GM18507 (cell line): ENCODE measurements around the gene DUS2.
"Not testable (repeated sequence)": the region's sequence is repeated elsewhere in the genome, so short reads cannot be mapped to it uniquely, and the experiment has no call there.

Experiments used
- DNase-seq: peaks from one replicate; pipeline ENCODE4 v3.0.0; 2011; ENCODE audit warnings: low read depth; ENCODE audit not compliant: insufficient read length; ENCODE audit errors: extremely low spot score
- FAIRE-seq: peaks from 2 replicates; lab custom pipeline; 2011; peaks lifted over from hg19 to GRCh38; lab: Jason Lieb, UNC

The DUS2 gene

DNA sequence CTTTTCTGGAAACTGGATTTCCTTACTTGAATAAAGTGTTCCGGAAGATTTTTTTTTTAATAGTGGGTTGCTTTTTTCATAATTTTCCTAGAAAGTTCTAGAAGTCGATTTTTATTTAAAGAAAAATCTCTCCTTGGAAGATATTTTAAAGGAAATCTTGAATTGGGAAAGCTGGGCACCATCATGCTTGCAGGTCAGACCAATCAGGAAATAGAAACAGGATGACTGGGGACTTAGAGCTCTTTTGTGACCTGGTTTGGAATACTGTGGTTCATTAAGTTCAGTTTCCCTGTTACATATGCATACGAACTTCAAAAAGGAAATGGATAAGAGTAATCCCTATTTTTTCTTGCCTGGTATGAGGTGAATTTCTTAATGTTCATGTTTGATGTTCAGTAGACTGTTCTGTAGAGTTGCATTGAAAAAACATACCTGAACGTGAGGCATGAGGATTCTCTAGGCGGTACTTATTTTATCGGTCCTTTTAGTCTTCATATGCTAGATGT lies 63.3 kb downstream of the DUS2 start:
- DNase-seq (no peak), FAIRE-seq (peak; percentile 60)

DNA sequence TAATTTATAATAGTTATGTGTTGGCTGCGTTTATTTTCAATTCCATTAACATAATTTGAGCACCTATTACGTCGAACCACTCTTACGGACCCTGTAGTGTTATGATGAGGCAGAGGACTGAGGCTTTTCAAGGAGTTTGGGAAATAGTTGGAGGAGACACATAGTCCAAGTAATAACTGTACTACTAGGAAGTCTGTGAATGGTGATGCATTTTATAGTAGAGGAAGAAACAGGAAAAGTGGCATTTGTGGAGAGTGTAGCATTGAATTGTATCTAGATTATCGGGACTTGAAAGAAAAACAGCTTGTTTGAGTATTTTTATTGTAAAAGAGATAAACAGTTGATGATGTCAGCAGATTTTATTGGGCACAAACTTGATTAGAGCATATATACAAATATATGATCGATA lies 63.8 kb downstream of the DUS2 start:
- DNase-seq (no peak), FAIRE-seq (no peak)

DNA sequence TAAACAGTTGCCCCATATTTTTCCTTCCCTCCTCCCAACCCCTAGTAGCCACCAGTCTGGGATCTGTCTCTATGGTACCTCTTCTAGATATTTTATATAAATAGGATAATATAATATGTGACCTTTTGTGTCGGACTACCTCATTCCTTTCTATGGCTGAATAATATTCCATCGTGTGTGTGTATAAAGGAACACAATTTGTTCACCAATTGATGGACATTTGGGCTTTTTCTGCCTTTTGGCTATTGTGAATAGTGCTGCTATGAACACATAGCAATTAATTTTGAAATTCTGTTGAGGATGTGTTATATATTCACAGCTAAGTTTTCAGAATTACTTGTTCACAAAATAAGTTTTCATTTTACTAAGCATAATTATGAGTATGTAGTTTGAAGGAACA lies 64.6 kb downstream of the DUS2 start:
- no peak for DNase-seq
- FAIRE-seq: no peak

DNA sequence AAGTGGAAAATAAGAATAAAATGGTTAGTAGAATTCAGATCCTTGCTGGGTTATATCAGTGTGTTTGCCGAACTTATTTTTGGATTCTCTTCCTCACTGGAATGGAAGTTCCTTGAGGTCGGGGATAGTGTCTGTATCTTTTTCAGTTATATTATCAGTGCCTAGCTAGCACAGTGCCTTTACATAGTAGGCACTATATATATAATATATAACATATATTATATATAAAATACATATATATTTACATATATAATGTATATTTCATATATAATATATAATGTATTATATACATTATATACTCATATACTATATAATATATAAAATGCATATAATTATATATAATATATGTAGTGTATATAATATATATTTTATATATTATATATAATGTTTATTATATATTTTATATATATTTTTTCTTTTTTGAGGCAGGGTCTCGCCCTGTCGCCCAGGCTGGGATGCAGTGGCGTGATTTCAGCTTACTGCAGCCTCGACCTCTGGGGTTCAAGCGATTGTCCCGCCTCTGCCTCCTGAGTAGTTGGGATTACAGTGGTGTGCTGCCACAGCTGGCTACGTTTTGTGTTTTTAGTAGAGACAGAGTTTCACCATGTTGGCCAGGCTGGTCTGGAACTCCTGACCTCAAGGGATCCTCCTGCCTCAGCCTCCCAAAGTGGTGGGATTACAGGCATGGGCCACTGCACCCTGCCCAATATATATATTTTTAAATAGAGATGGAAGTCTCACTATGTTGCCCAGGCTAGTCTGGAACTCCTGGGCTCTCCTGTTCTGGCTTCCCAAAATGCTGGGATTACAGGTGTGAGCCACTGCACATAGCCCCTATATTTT lies 65.3 kb downstream of the DUS2 start:
- FAIRE-seq (no peak), DNase-seq (no peak)

DNA sequence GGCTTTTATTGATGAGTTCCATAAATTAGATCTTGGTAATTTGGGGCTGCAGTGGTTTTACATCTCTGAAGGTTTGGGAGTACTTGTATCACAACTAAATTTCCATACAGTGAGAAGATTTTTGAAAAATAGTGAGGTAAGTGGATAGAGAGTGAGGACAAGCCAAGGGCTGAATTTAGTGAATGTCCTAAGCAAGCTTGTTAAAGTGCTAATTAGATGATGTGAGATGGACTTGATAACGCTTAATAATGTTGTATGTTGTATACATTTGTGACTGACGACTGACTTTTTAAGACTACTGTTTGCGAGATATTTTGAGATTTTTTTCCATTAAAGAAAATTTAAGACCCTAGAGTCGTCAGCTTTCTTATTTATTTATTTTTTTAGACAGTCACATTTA lies 66.0 kb downstream of the DUS2 start:
- DNase-seq (no peak), FAIRE-seq (no peak)

DNA sequence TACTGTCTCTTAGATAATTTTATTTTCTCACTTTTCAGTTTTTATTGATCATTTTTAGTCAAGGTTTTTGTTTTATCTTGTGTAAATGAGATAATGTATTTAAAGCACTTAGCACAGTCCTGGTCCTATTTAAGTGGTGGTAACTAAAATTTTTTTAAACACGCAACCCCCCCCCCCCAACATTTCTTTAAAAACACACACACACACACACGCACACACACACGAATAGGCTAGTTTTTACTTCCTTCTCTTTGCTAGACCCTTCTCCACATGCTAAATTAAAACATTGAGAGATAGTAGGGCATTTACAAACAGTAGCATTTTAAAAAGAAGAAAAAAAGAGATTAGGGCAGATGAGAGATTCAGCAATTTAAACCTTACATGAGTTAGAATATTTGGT lies 67.0 kb downstream of the DUS2 start:
- no peak for FAIRE-seq
- DNase-seq: no peak

DNA sequence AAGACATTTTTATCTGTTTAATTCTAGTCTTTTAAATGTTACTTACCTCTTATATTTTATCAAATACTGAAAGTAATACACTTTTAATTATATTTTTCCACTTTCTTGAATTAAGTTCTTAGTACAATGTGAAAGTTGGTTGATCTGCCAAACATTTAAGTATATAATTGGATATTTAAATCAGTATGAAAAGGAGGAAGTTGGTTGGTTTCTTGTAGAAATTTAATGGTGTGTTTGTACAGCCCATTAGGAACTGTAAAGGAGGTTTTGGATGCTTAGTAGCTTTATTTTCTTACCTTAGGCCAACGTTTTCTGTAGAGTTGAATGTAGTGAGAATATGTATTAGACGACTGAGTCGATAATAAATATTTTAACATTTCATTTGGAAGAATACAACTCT lies 67.4 kb downstream of the DUS2 start:
- FAIRE-seq: no peak
- no peak for DNase-seq

DNA sequence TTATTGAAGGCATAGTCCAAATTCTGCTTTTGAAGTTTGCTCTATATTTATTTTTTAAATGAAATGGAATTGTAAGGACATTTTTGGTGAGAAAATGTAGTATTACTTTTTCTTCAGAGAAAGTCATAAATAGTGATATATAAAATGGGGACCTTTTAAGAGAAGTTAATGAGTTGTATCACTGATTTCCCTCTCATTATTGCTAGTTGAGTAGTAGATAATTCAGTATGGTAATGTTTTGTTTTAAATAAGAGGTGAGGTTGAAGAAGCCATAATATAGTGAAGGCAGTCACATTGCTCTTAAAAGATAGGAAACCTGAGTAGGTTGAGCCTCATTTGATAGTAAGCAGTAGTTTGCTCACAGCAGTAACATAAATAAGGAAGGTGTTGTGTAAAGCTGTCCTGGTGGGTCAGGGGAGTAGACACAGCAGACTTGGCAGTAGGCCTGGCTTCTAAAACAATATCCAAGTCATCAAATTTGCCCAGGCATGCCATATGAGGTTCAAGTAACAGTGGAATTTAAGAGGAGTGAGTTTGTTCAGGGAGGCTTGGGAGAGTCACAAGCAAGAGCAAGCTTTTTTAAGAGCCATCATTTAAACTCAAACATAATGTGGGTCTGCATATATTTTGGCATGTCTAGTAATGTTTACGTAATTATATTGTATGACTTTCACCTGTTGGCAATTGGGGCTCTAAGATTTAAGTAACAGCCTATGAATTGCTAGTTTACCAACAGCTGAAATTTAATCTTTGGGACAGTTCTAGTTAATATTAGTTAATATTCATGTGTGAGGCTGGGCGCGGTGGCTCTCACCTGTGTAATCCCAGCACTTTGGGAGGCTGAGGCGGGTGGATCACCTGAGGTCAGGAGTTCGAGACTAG lies 68.5 kb downstream of the DUS2 start:
- DNase-seq (no peak), FAIRE-seq (no peak)

DNA sequence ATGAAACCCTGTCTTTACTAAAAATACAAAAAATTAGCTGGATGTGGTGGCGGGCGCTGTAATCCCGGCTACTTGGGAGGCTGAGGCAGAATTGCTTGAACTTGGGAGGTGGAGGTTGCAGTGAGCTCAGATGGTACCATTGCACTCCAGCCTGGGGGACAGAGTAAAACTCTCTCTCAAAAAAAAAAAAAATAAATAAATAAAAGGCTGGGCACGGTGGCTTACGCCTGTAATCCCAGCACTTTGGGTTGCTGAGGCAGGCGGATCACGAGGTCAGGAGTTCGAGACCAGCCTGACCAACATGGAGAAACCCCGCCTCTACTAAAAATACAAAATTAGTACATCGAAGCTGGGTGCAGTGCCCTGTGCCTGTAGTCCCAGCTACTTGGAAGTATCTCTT lies 69.2 kb downstream of the DUS2 start:
- not testable (repeated sequence) for FAIRE-seq, DNase-seq

DNA sequence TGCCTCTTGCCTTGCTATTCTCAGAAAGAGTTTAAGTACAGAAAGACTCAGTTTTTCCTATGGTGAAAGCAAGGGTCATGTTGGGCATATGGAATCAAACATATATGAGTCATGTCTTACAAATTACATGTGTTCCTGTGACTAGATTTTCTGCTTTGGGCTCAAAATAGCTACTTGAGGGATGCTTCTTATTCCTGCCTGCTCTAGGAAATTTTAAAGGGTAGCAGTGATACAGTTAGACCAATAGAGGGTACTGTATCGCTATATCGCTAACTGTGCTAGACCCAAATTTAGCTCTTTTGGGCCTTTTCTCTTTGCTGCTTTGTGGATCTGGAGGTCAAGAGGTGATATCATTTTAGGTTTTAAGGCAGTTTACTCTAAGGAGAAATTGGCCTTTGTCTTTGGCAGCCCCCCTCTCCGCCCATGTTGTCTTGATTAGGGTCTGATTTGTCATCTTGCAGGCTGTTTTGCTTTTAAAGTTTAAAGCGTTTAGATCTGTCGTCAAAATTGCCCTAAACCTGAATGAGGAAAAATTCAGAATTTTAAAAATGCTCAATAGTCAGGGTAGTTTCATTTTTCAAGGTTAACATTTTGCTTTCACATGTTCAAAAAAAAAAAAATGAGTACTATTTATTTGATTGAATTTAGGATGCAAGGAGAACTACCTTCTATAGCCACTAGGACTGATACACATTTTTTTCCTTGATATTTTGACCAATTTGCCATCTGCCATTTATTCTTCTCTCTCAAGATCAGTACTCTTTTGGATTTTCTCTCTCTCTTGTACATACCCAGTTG lies 70.9 kb downstream of the DUS2 start:
- FAIRE-seq (peak; percentile 48), DNase-seq (no peak)

DNA sequence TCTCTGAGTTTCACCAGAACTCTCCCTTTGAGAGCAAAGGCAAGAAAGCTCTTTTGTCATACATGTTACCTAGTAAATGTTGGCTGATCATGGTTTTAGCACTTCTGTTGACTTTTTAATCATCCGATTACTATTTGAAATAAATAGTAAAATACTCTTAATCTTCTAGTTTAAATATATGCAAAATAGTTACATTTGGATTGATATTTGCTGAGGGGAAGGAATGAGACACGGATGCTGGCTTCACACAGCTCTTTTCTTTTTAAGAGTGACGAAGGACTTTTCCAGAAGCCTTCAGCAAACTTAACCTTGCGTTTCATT lies 71.5 kb downstream of the DUS2 start:
- DNase-seq: no peak
- no peak for FAIRE-seq

DNA sequence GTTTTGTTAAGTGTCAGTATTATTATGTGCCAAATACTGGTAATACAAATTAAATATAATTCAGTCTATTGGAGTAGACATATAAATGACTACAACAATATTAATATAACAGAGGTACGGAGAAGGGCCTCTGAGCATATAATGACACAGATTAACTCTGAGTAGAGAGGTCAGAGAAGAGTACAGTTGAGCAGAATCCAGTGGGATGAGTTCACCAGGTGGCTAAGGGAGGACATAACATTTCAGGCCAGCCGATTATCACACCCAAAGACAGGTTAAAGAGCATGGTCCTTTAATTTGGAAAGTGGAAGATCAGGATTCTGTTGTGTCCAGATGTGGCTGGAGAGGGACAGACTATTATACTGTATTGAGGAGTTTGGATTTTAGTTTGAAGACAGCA lies 73.4 kb downstream of the DUS2 start:
- FAIRE-seq (no peak), DNase-seq (no peak)

DNA sequence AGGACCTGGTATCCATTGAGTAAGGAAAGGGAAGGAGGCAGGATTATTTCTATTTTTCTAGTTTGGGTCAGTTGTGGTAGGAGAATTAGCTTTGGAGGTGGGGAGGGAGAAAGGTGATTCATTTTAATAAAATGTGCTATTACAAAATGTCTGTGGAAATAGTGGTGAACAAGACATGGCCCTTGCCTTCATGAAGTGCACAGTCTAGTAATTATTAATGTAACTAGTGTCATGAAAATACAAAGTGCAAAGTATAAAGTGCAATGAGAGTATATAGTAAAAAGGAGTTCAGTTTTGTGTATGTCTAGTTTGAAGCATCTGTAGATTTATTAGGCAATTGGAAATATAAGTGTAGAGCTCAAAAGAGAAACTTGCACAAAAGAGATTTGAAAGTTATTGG lies 74.0 kb downstream of the DUS2 start:
- no peak for DNase-seq
- no peak for FAIRE-seq

DNA sequence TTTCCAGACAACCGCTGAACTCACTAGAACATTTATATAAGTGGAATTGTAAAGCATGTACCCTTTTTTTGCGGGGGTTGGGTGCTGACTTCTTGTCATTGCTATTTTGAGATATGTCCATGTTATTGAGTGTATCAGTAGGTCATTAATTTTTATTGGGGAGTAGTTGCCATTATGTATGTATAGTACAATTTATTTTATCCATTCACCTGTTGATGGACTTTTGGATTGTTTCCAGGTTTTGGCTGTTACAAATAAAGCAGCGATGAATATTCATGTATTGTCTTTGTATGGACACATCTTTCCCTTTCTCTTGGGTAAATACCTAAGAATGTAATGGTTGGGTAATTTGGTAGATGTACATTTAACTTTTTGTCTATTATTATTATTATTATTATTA lies 74.8 kb downstream of the DUS2 start:
- no peak for FAIRE-seq
- DNase-seq: no peak

DNA sequence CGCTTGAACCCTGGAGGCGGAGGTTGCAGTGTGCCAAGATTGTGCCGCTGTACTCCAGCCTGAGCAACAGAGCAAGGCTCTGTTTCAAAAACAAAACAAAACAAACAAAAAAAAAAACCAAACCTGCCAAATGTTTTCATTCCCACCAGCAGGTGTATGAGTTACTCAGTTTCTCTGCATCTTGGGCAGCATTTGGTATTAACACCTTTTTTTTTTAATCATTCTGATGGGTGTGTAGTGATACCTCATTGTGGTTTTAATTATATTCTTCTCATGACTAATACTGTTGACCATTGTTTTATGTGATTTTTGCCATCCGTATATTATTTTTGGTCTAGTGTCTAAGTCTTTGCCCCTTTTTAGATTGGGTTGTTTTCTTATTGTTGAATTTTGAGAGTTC lies 77.4 kb downstream of the DUS2 start:
- FAIRE-seq (no peak), DNase-seq (no peak)

DNA sequence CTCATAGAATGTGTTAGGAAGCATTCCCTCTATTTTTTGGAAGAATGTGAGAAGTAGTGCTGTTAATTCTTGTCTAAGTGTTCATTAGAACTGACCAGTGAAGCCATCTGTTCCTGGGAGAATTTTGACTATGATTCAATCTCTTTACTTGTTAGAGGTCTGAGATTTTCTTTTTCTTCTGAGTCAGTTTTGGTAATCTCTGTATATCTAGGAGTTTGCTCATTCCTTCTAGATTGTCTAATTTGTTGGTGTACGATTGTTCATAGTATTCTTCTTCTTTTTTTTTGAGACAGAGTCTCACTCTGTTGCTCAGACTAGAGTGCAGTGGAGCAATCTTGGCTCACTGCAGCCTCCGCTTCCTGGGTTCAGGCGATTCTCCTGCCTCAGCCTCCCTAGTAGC lies 82.5 kb downstream of the DUS2 start:
- no peak for DNase-seq
- no peak for FAIRE-seq

DNA sequence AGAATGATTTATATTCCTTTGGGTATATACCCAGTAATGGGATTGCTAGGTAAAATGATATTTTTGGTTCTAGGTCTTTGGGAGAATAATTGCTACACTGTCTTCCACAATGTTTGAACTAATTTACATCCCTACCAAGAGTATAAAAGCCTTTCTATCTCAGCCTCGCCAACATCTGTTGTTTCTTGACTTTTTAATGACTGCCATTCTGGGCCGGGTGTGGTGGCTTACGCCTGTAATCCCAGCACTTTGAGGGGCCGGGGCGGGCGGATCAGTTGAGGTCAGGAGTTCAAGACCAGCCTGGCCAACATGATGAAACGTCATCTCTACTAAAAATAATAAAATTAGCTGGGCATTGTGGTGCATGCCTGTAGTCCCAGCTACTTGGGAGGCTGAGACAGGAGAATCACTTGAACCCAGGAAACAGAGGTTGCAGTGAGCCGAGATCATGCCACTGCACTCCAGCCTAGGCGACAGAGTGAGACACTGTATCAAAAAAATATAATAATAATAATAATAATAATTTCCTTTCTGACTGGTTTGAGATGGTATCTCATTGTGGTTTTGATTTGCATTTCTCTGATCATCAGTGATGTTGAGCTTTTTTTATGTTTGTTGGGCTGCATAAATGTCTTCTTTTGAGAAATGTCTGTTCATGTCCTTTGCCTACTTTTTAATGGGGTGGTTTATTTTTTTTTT lies 84.3 kb downstream of the DUS2 start:
- FAIRE-seq, DNase-seq: not testable (repeated sequence)

DNA sequence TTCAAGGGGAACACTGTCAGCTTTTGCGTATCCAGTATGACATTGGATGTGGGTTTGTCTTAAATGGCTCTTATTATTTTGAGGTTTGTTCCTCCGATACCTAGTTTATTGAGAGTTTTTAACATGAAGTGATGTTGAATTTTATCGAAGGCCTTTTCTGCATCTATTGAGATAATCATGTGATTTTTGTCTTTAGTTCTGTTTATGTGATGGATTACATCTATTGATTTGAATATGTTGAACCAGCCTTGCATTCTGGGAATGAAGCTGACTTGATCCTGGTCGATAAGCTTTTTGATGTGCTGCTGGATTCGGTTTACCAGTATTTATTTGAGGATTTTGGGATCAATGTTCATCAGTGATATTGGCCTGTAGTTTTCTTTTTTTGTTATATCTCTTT lies 86.1 kb downstream of the DUS2 start:
- not testable (repeated sequence) for DNase-seq, FAIRE-seq

DNA sequence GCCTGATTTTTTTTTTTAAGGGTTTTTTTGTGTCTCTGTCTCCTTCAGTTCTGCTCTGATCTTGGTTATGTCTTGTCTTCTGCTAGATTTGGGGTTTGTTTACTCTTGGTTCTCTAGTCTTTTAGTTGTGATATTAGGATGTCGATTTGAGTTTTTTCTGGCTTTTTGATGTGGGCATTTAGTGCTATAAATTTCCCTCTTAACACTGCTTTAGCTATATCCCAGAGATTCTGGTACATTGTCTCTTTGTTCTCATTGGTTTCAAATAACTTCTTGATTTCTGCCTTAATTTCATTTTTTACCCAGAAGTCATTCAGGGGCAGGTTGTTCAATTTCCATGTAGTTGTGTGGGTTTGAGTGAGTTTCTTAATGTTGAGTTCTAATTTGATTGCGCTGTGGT lies 87.5 kb downstream of the DUS2 start:
- not testable (repeated sequence) for DNase-seq, FAIRE-seq
